Mesenchymal stem cell (in vitro differentiated cells and primary cell): ENCODE measurements around the gene NYAP2.

Experiments used
- DNase-seq: peaks from one replicate; pipeline ENCODE4 v3.0.0-alpha.2; 2013
- H2AFZ ChIP-seq: one replicate; pipeline ENCODE4 v1.6.1; 2013; ENCODE audit warnings: low read depth, mild to moderate bottlenecking, control low read depth, inconsistent platforms, low read length, moderate library complexity
- H2AK5ac ChIP-seq: 2 replicates; pipeline ENCODE4 v1.6.1; 2013; ENCODE audit warnings: low read length, moderate library complexity, mild to moderate bottlenecking, inconsistent platforms; ENCODE audit not compliant: severe bottlenecking
- H2BK120ac ChIP-seq: one replicate; pipeline ENCODE4 v1.6.1; 2013; ENCODE audit warnings: low read depth, mild to moderate bottlenecking, inconsistent platforms, low read length, moderate library complexity
- H2BK12ac ChIP-seq, 2 experiments: one replicate each; pipeline ENCODE4 v1.6.1; 2013; ENCODE audit warnings: inconsistent platforms in 2 of 2, low read length in 2 of 2, mild to moderate bottlenecking in 2 of 2, moderate library complexity in 2 of 2, control low read depth in 1 of 2
- H2BK15ac ChIP-seq: one replicate; pipeline ENCODE4 v1.6.1; 2013; ENCODE audit warnings: mild to moderate bottlenecking, low read depth, inconsistent platforms; ENCODE audit not compliant: poor library complexity, severe bottlenecking
- H2BK5ac ChIP-seq: 2 replicates; pipeline ENCODE4 v1.6.1; 2013; ENCODE audit warnings: low read depth, mild to moderate bottlenecking, low read length, control low read depth, inconsistent platforms; ENCODE audit not compliant: poor library complexity, severe bottlenecking
- H3K14ac ChIP-seq, 2 experiments: one replicate each; pipeline ENCODE4 v1.6.1; 2013; ENCODE audit warnings: inconsistent platforms in 2 of 2, low read length in 2 of 2, control low read depth in 1 of 2, mild to moderate bottlenecking in 1 of 2, moderate library complexity in 1 of 2
- H3K18ac ChIP-seq, 2 experiments: one replicate each; pipeline ENCODE4 v1.6.1; 2013; ENCODE audit warnings: inconsistent platforms in 2 of 2, low read length in 2 of 2, control low read depth in 1 of 2, low read depth in 1 of 2, mild to moderate bottlenecking in 1 of 2
- H3K23ac ChIP-seq, 2 experiments: one replicate each; pipeline ENCODE4 v1.6.1; 2013; ENCODE audit warnings: inconsistent platforms in 2 of 2, low read length in 2 of 2, mild to moderate bottlenecking in 2 of 2, moderate library complexity in 2 of 2, control low read depth in 1 of 2
- H3K27ac ChIP-seq: 2 replicates; pipeline ENCODE4 v1.5.1; 2013; ENCODE audit warnings: mild to moderate bottlenecking, moderate library complexity, low read length, control low read depth, inconsistent platforms; ENCODE audit not compliant: poor library complexity, severe bottlenecking
- H3K27me3 ChIP-seq, 2 experiments: 2 replicates each; pipeline versions ENCODE4 v1.6.1 to v1.7.0; 2013; ENCODE audit warnings: low read length in 2 of 2, mild to moderate bottlenecking in 2 of 2, moderate library complexity in 2 of 2, control low read depth in 1 of 2, inconsistent platforms in 1 of 2; ENCODE audit not compliant: control insufficient read depth in 1 of 2, insufficient read depth in 1 of 2
- H3K36me3 ChIP-seq, 2 experiments: 2 replicates each; pipeline versions ENCODE4 v1.6.1 to v1.7.0; 2013; ENCODE audit warnings: low read length in 2 of 2, control low read depth in 1 of 2, inconsistent platforms in 1 of 2, low read depth in 1 of 2, mild to moderate bottlenecking in 1 of 2; ENCODE audit not compliant: insufficient read depth in 2 of 2, control insufficient read depth in 1 of 2
- H3K4ac ChIP-seq, 2 experiments: one replicate each; pipeline ENCODE4 v1.6.1; 2013; ENCODE audit warnings: inconsistent platforms in 2 of 2, low read length in 2 of 2, mild to moderate bottlenecking in 2 of 2, moderate library complexity in 2 of 2, control low read depth in 1 of 2, low read depth in 1 of 2
- H3K4me1 ChIP-seq: 2 replicates; pipeline ENCODE4 v1.6.1; 2013; ENCODE audit warnings: low read depth, low read length, control low read depth; ENCODE audit not compliant: control insufficient read depth, insufficient read depth
- H3K4me2 ChIP-seq: 2 replicates; pipeline ENCODE4 v1.6.1; 2013; ENCODE audit warnings: low read length, mild to moderate bottlenecking, inconsistent platforms; ENCODE audit not compliant: poor library complexity, severe bottlenecking
- H3K4me3 ChIP-seq, 2 experiments: 2 replicates each; pipeline versions ENCODE4 v1.5.1 to v1.7.0; 2013; ENCODE audit warnings: low read length in 2 of 2, mild to moderate bottlenecking in 2 of 2, control low read depth in 1 of 2, low read depth in 1 of 2; ENCODE audit not compliant: insufficient read depth in 1 of 2
- H3K79me1 ChIP-seq: replicated peaks from 2 replicates; pipeline ENCODE4 v1.6.1; 2013; ENCODE audit warnings: mild to moderate bottlenecking, control low read depth, low read length, inconsistent platforms; ENCODE audit not compliant: poor library complexity, severe bottlenecking
- H3K9ac ChIP-seq: 2 replicates; pipeline ENCODE4 v1.7.0; 2013; ENCODE audit warnings: mild to moderate bottlenecking, low read length, moderate library complexity
- H3K9me3 ChIP-seq: 2 replicates; pipeline ENCODE4 v1.7.0; 2013; ENCODE audit warnings: mild to moderate bottlenecking, low read length; ENCODE audit not compliant: control insufficient read depth
- H4K8ac ChIP-seq: one replicate; pipeline ENCODE4 v1.6.1; 2013; ENCODE audit warnings: inconsistent platforms, mild to moderate bottlenecking, low read length, moderate library complexity
- H4K91ac ChIP-seq: one replicate; pipeline ENCODE4 v1.6.1; 2013; ENCODE audit warnings: mild to moderate bottlenecking, low read length, inconsistent platforms
- WGBS: methylation state at CpG from one replicate; pipeline ENCODE4 v1.1.7; 2013; ENCODE audit warnings: mixed read lengths; 5-methylcytosine and 5-hydroxymethylcytosine counted together

NYAP2 gene

DNA sequence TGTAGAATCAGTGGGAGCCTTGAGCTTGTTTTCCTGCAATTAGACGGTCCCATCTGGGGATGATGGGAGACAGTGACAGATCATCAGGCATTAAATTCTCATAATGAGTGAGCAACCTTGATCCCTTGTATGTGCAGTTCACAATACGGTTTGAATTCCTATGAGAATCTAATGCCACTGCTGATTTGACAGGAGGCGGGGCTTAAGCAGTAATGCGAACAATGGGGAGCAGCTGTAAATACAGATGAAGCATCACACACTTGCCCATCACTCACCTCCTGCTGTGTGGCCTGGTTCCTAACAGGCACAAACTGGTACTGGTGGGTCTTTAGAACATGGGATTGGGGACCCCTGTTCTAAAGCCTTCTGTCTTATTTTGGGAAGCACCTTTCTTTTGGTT is 17.9 kb upstream of the NYAP2 start:
- no peak overlapping the region for H2BK15ac ChIP-seq
- H2AFZ ChIP-seq = no peak overlapping the region
- no peak for DNase-seq
- no peak overlapping the region for H2BK5ac ChIP-seq
- WGBS = 84% methylated on average over 4 of the region's 4 CpGs
- H3K14ac ChIP-seq = no peak overlapping the region
- no peak overlapping the region for H2BK12ac ChIP-seq
- H3K9ac ChIP-seq = no peak overlapping the region
- H3K18ac ChIP-seq = no peak overlapping the region
- no peaks in the 10 kb centered on the region for H3K79me1 ChIP-seq
- no peak overlapping the region for H2AK5ac ChIP-seq
- H3K9me3 ChIP-seq = no peaks in the 10 kb centered on the region
- peaks cover 2% of the 10 kb centered on the region for H3K4me1 ChIP-seq
- no peak overlapping the region for H3K23ac ChIP-seq
- no peak overlapping the region for H3K4me2 ChIP-seq
- H3K4ac ChIP-seq = no peak overlapping the region
- no peak overlapping the region for H4K91ac ChIP-seq
- H3K27me3 ChIP-seq = no peaks in the 10 kb centered on the region
- no peak overlapping the region for H4K8ac ChIP-seq
- H3K4me3 ChIP-seq = no peak overlapping the region
- no peaks in the 10 kb centered on the region for H3K36me3 ChIP-seq
- no peak overlapping the region for H3K27ac ChIP-seq
- no peak overlapping the region for H2BK120ac ChIP-seq

DNA sequence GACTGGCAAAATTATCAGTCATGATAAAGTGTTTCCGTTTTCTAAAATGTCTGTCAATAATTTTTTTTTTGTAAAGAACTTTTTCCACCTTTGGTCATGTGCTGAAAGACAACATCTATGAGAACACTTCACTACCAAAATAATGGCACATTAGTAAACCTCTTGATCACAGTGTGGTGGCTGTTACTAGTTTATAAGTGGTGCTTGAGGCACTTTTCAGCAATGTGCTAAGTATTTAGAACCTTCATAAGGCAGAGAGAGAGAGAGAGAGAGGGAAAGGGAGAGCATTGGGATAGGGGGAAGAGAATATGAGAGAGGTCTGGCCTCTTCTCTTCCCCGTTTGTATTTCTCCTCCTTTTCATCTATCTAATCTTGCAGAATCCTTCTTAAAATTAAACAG is 1.1 kb upstream of the NYAP2 start:
- Histone ChIP-seq H4K91ac (no peak overlapping the region), H2BK12ac (no peak overlapping the region), H3K79me1 (no peaks in the 10 kb centered on the region), H3K27me3 (no peaks in the 10 kb centered on the region), H4K8ac (no peak overlapping the region), H3K4me3 (no peak overlapping the region), H3K9me3 (no peaks in the 10 kb centered on the region), H2BK5ac (no peak overlapping the region), H2AFZ (no peak overlapping the region), H2BK15ac (no peak overlapping the region), H3K9ac (no peak overlapping the region), H3K4ac (no peak overlapping the region), H3K36me3 (no peaks in the 10 kb centered on the region), H3K18ac (no peak overlapping the region), H2BK120ac (no peak overlapping the region), H3K14ac (no peak overlapping the region), H3K27ac (no peak overlapping the region), H3K4me2 (no peak overlapping the region), H3K23ac (no peak overlapping the region), H2AK5ac (no peak overlapping the region), H3K4me1 (no peaks in the 10 kb centered on the region)
- no peak for DNase-seq
- no CpG with 5 or more reads among the region's 2 CpGs for WGBS

DNA sequence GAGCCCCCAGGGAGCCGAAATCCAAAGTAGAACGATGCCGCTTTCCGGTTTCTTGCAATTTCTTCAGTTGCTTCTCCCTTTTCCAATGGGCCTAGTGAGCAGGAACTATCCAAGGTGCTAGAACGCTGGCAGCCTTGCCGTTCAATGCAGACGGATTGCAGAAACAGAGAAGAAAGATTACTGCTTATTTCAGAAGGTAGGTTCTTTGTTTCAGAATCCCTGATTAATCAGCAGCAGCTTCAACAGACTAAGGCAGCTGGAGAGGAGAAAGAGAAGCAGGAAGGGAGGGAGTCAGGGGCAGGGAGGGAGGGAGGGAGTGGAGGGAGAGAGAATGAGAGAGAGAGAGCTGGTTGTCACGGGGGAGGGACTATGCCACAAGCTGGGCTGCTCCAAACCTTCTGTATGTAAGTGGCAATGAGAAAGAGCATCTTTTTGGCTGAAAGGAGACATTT is 576 bp downstream of the NYAP2 start:
- 3% methylated on average over 8 of the region's 8 CpGs for WGBS
- Histone ChIP-seq H3K36me3 (no peaks in the 10 kb centered on the region), H2BK5ac (no peak overlapping the region), H3K9me3 (no peaks in the 10 kb centered on the region), H3K9ac (no peak overlapping the region), H3K79me1 (no peaks in the 10 kb centered on the region), H3K4ac (no peak overlapping the region), H3K14ac (no peak overlapping the region), H3K27me3 (no peaks in the 10 kb centered on the region), H3K4me3 (no peak overlapping the region), H4K8ac (no peak overlapping the region), H3K18ac (no peak overlapping the region), H3K27ac (no peak overlapping the region), H2BK15ac (no peak overlapping the region), H4K91ac (no peak overlapping the region), H2BK12ac (no peak overlapping the region), H3K4me2 (no peak overlapping the region), H2AK5ac (no peak overlapping the region), H2BK120ac (no peak overlapping the region), H2AFZ (no peak overlapping the region), H3K23ac (no peak overlapping the region), H3K4me1 (no peaks in the 10 kb centered on the region)
- peak; percentile 61 for DNase-seq

DNA sequence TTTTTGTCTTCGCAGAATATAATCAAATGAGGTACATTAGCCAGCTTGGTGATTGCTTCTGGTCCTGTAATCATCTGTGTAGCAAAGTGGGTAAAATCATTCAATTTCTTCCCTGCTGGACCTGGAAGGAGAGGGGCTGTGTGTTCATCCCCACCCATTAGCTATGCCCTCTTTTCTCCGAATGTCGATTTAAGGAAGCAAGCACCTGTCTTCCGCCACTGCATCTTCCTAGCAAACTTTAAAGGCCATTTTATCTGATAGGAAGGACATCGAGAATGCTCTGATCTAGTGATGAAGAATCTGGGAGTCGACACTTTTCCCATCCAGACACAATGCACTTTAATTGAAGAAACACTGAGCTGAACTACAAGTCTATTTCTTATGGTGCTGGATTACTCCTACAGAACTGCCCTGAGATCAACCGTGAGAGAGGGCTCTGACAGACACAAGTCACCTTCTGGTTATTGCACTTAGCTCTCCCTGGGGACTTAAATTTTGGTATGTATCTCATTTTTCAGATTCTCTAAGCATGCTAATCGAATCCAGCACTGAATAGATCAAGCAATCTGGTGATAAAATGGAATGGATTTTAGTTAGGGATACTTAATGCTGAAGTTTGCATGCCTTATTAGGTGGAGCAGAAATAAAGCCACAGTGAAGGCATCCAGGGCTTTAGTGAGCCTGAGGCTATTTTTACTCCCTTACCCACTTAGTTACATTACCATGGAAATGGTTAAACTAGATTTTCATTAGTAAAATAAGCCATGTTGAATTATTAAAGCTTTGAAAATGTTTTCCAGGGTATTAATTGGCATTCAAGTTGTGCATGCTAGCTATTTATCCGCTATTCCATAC is 1.3 kb downstream of the NYAP2 start:
- H3K4me2 ChIP-seq = no peak overlapping the region
- no peak overlapping the region for H3K4me3 ChIP-seq
- no peak for DNase-seq
- no peak overlapping the region for H3K9ac ChIP-seq
- H2BK12ac ChIP-seq = no peak overlapping the region
- H3K23ac ChIP-seq = no peak overlapping the region
- no peak overlapping the region for H2BK120ac ChIP-seq
- no peaks in the 10 kb centered on the region for H3K27me3 ChIP-seq
- H3K36me3 ChIP-seq = no peaks in the 10 kb centered on the region
- no peaks in the 10 kb centered on the region for H3K79me1 ChIP-seq
- H3K9me3 ChIP-seq = no peaks in the 10 kb centered on the region
- no peaks in the 10 kb centered on the region for H3K4me1 ChIP-seq
- no peak overlapping the region for H4K8ac ChIP-seq
- H2AFZ ChIP-seq = no peak overlapping the region
- no peak overlapping the region for H3K14ac ChIP-seq
- H2AK5ac ChIP-seq = no peak overlapping the region
- WGBS = 65% methylated on average over 5 of the region's 9 CpGs
- H3K4ac ChIP-seq = no peak overlapping the region
- no peak overlapping the region for H4K91ac ChIP-seq
- no peak overlapping the region for H2BK15ac ChIP-seq
- no peak overlapping the region for H3K18ac ChIP-seq
- H3K27ac ChIP-seq = no peak overlapping the region
- no peak overlapping the region for H2BK5ac ChIP-seq
